SKM-1 (cell line): ENCODE results near the gene AGTRAP.

Experiments used
- DNase-seq: peaks from one replicate; lab custom pipeline; 2025; ENCODE audit not compliant: unreplicated experiment; lab: John Stamatoyannopoulos, UW

Gene AGTRAP

DNA sequence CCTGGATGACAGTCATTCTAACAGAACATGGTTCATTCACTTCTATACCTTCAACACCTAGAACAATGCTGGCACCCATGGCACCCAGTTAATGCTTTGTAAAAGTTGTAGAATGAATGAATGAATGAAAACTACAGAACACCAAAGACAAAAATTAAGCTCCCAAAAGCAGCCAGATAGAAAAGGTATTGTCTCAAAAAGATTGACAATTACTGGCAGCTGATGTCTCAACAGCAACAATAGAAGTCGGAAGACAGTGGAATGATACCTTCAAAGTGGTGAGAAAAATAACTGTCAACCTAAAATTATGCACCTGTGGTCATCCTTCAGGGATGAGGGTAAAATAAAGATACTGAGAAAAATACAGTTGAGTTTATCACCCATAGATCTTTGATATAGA, 21.1 kb downstream of the AGTRAP start:
- DNase-seq: no peak

DNA sequence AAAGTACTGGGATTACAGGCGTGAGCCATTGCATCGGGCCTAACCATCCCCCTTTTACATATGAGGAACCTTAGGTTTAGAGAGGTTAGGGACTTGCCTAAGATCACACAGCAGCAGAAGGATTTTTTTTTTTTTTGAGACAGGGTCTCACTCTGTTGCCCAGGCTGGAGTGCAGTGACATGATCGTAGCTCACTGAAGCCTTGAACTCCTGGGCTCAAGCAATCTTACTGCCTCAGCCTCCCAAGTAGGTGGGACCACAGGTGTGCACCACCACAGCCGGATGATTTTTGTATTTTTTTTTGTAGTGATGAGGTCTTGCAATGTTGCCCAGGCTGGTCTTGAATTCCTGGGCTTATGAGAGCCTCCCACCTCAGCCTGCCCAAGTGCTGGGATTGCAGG, 23.9 kb downstream of the AGTRAP start:
- no peak for DNase-seq

GRCh38 chr1:11761285-11761684, 25.3 kb downstream of the AGTRAP start:
- no peak for DNase-seq

DNA sequence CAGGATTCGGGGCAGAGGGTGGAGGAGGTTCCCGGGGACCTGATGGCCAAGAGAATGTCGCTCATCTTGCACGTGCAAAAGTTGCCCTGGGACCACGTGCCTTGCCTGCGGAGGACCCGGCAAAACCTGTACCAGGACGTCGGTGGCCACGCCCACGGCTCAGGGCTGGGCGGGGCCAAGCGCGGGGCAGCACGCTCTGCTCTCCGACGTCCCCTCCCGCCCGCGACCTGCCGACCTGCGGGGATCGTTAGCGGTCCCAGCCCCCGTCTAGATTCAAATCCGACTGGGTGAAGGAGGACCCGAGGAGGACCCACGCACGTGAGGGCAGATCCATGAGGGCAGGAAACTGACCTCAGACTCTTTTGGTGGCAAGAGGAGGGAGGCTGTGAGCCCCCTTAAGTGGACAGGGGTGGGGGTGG, 26.1 kb downstream of the AGTRAP start, which contains the start of gene C1orf167:
C1orf167 (plus strand) TSS at position 206 of the 419 bp plus-strand sequence. CDS start 2,208 bp downstream, outside the sequence.
- DNase-seq: no peak

DNA sequence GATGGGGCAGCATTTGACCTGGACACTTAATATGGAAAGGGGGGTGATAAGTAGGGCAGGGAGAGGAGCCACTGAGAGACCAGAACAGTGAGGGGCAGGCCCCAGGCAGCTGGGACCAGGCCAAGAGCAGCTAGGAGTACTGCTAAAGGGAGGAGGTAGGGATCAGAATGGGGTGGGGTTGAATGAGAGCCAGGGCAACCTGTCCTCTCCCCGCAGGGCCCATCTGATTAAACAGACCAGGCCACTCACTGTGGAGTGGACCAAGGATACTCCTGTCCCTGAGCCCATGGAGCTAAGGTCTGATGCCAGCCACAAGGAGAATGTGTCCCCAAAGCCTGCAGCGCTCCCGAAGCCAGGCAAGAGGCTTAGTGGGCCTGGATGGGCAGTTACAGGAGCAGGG, 28.2 kb downstream of the AGTRAP start:
- no peak for DNase-seq

- DNase-seq: no peak
These were observed 28.6 kb downstream of the AGTRAP start for GRCh38 chr1:11764519-11764918.

DNA sequence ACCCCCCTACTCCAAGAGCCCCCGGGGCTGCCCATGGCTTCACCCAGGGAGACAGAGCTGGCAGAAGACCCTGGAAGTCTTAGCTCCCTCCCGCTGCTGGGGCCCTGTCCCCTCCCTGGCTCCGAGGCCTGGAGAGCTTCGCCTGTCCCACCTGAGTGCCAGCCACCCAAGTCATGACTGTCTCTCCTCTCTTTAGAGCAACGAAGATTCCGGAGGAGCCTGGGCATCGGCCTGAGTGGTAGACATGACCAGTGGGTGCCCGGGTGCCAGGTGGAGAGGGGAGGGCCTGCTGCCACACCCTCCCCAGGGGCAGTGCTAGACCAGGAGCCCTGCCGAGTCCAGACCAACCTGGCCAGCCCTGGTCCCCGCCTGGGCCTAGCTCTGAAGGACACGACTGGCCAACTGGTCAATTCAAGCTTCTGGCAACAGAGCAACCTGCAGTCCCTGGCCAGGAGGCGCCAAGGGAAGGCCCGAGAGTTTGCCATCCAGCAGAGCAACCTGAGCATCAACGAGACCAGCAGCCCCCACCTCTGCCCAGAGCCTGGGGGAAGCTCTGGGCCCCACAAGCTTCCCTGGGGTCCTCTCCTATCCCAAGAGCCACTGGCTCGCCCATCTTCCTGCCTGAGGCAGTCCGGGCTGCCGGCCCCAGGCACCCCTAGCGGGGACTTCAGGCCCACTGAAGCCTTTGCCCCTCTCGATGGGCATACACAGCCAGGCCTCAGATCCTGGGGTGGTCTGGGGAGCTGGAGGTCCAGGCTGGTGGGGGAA, 29.9 kb downstream of the AGTRAP start:
- no peak for DNase-seq

- no peak for DNase-seq
These were observed 30.5 kb downstream of the AGTRAP start for GRCh38 chr1:11766429-11766776.

GRCh38 chr1:11767922-11768704, 32.2 kb downstream of the AGTRAP start:
- DNase-seq: no peak

DNA sequence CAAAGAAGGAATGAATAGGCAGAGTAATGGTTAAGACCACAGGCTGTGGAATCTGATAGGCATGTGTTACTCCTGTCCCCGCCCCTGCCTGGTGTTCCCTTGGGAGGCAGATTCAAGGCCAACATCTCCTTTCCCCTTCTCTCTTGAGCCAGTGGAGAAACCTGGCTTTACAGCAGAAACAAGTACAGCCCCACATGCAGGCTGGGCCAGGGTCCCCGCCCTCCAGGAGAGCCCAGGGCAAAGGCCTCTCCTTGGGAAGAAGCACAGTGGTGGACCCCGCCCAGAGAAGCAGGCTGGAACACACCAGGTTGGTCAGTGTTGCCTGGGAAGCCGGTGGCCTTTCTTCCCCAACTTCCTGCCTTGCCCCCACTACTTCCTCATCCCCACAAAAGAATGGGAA, 32.9 kb downstream of the AGTRAP start:
- DNase-seq: no peak

- no peak for DNase-seq
These were observed 33.3 kb downstream of the AGTRAP start for GRCh38 chr1:11769274-11769673.

DNA sequence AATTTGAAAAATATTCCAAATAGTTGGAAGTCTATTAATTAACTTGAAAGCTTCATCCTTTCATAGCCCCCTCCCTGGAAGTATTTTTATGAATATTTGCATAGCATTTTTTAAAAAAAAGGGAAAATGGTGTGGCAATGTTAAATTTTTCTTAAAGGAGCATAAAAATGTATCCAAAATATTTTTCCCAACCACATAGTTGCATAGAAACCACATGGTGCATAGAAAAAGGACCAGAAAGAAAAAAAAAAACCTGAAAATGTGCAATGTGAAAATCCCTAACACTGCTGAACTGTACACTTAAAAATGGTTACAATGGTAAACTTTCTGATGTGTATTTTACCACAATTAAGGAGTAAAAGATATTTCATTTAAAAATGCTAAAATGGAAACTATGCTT, 34.1 kb downstream of the AGTRAP start:
- DNase-seq: no peak

DNA sequence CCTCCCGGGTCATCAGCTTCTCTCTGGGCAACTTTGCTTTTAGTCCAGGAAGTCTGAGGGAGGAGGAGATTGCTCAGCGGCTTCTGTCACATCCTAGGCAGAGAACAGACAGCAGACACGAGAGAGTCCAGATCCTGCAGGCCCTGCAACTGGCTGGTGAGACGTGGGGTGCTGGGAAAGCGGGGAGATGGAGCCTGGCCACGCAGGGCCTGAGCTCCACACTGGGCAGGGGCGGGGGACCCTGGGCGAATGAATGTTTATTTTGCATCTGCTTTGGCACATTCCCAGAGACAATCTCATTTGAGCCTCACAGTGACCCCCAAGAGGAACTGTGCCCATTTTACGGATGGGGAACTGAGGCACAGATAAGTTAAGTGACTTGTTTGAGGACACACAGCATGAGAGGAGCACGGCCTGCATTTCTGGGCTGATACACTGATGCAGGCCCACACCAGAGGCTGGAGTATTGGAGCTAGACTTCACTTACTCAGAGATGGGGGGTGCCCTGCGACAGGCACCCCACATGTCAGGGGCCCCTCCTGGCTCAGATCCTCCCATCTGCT, 35.6 kb downstream of the AGTRAP start:
- DNase-seq: no peak

GRCh38 chr1:11772458-11772857, 36.5 kb downstream of the AGTRAP start:
- no peak for DNase-seq

GRCh38 chr1:11774753-11775152, 38.8 kb downstream of the AGTRAP start:
- DNase-seq: no peak

DNA sequence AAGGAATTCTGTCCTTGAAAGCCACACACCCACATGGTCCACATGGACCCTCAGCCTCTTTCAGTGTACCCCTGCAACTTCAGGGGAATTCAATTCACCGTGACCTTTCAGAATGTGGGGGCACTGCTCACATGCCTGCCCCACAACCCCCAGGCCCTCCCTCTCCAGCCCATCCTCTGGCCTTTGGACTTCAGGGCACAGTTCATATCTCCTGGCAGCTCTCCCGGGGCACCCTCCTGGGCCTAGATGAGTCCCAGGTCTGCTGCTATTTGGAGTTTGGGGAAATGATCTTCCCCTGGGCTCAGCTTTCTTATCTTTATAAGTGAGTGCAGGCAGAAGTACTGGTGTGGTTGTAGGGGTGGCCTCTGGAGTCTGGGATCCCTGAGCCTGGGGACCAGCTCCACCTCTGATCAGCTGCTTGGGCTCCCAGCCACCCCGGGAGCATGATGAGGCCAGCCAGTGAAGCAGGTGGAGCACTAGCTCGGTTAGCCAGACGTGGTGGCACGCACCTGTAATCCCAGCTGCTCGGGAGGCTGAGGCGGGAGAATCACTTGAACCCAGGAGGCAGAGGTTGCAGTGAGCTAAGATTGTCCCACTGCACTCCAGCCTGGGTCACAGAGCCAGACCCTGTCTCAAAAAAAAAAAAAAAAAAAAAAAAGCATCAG, 41.9 kb downstream of the AGTRAP start:
- DNase-seq: no peak

DNA sequence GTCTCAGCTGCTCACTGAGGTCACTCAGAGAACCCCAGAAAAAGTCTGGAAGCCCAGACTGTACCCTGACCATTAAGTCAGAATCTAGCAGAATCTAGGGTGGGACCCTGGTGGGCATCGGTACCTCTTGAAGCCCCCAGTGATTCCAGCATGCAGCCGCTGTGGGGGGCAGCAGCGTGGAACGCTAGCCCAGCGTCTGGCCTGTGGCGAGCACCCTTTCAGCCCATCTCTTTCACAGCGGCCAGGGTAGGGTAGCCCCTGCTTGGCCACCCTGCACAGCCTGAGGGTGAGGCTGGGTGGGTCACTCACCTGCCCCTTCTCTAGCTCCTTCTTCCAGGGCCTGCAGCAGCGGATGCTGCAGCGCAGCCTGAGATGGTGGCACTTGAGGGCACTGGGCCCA, 42.4 kb downstream of the AGTRAP start:
- no peak for DNase-seq

DNA sequence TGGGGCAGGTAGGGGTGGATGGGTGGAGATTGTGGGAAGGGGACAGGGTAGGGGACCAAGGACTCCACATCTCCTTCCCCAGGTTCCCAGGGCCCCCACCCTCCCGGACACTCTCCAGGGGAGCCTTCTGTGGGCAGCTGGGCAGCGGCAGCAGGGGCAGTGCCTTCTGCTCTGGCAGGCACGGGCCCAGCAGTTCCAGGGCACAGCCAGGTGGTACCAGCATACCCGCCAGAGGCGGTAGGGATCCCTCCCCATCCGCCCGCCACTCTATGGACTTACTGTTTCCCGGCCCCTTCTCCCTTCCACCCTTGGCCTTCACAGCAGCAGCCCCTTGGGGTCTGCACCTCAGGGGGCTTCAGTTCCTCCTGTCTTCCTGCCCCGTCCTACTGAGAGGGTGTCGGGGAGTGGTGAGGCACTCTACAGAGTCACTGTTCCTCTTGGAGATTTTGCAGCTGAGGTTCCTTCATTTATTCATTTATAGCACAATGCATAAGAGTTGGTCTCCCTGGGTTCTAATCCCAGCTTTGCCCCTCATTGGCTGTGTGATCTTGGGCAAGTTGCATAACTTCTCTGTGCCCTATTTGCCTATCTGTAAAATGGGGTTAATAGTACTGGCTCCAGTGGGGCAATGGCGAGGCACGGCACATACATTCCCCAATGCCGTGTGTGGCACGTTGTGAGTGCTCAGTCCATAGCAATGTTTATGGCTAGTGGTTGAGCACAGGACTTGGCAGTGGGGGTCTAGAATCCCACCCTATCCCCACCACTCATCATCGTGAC, 43.1 kb downstream of the AGTRAP start:
- DNase-seq: no peak

- DNase-seq: no peak
These were observed 43.9 kb downstream of the AGTRAP start for GRCh38 chr1:11779715-11780379.
